Stimulated activated CD4-positive, alpha-beta T cell treated with anti-CD3 and anti-CD28 coated beads, Interleukin-2, amount 100 ng/mL, for 4 hours (primary cell): ENCODE results near the gene KIF3B.
"Not testable (repeated sequence)": the region's sequence is repeated elsewhere in the genome, so short reads cannot be mapped to it uniquely, and the experiment has no call there.

Experiments used
- DNase-seq: peaks from one replicate; pipeline ENCODE4 v3.0.0-alpha.2; 2020; ENCODE audit warnings: low read depth

KIF3B gene

GRCh38 chr20:32296412-32296811 is 19.0 kb downstream of the KIF3B start:
- DNase-seq, result no peak

GRCh38 chr20:32296819-32297420 is 19.5 kb downstream of the KIF3B start:
- DNase-seq, result no peak

GRCh38 chr20:32297439-32297838 is 20.0 kb downstream of the KIF3B start:
- DNase-seq, result no peak

GRCh38 chr20:32300647-32301046 is 23.2 kb downstream of the KIF3B start:
- DNase-seq, result no peak

- DNase-seq, result no peak
Observed at GRCh38 chr20:32301719-32302506, 24.5 kb downstream of the KIF3B start.

GRCh38 chr20:32302507-32302872 is 25.0 kb downstream of the KIF3B start:
- no peak for DNase-seq

GRCh38 chr20:32304131-32304746 is 26.8 kb downstream of the KIF3B start:
- no peak for DNase-seq

GRCh38 chr20:32312718-32313424 is 35.4 kb downstream of the KIF3B start:
- DNase-seq, result no peak

- no peak for DNase-seq
Observed at GRCh38 chr20:32314768-32315167, 37.3 kb downstream of the KIF3B start.

- DNase-seq, result no peak
Observed at GRCh38 chr20:32315399-32315798, 37.9 kb downstream of the KIF3B start.

GRCh38 chr20:32315891-32316290 is 38.4 kb downstream of the KIF3B start:
- DNase-seq, result no peak

GRCh38 chr20:32316667-32317066 is 39.2 kb downstream of the KIF3B start:
- no peak for DNase-seq

GRCh38 chr20:32319100-32319499 is 41.6 kb downstream of the KIF3B start:
- DNase-seq, result no peak

GRCh38 chr20:32320305-32320704 is 42.9 kb downstream of the KIF3B start:
- DNase-seq, result no peak

- no peak for DNase-seq
Observed at GRCh38 chr20:32321390-32321789, 43.9 kb downstream of the KIF3B start.

GRCh38 chr20:32322260-32322659 is 44.8 kb downstream of the KIF3B start:
- not testable (repeated sequence) for DNase-seq

GRCh38 chr20:32323761-32324160 is 46.3 kb downstream of the KIF3B start:
- DNase-seq, result not testable (repeated sequence)

GRCh38 chr20:32325706-32326503 is 48.5 kb downstream of the KIF3B start:
- no peak for DNase-seq

GRCh38 chr20:32326504-32326845 is 49.0 kb downstream of the KIF3B start:
- no peak for DNase-seq

- no peak for DNase-seq
Observed at GRCh38 chr20:32327087-32327681, 49.7 kb downstream of the KIF3B start.

GRCh38 chr20:32329817-32330554 is 52.5 kb downstream of the KIF3B start:
- DNase-seq, result no peak
